ENCODE measurements around the gene LOXL1.

LOXL1 gene

DNA sequence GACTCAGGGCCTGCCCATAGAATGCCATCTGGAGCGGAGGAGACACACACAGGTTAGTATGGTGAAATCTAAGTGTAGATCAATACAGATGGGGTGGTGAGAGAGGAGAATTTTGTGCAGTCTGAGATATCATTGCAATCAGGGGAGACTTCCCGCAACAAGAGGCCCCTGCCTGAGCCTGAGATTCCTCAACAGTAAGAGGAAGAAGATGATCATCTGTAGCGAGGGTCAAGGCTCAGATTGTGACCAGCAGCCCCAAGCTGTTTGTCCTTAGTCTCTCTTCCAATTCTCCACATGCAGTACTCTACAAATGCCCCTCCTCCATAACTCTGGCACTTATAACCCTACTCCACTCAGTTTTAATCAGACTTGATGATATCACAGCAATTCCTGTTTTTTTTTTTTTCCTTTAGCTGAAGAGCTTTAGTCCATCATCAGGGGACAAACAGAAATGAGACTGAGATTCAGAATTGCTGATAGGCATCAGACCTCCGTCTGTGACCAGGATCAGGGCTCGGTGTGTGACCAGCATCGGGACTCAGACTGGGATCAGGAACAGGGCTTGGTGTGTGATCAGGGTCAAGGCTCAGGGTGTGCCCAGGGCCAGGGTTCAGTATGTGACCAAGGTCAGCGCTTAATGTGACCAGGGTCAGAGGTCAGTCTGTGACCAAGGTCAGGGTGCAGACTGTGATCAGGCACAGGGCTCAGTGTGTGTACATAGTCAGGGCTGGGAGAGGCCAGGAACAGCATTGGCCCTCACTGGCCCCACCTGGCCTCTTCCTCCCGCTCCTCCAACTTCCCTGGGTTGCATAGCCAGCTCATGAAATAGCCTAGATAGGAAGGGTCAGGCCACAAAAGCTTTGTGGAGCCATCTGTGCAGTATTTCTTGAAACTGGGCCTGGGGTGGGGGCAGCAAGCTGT lies 14.1 kb downstream of the LOXL1 start:
- no peak for DNase-seq

DNA sequence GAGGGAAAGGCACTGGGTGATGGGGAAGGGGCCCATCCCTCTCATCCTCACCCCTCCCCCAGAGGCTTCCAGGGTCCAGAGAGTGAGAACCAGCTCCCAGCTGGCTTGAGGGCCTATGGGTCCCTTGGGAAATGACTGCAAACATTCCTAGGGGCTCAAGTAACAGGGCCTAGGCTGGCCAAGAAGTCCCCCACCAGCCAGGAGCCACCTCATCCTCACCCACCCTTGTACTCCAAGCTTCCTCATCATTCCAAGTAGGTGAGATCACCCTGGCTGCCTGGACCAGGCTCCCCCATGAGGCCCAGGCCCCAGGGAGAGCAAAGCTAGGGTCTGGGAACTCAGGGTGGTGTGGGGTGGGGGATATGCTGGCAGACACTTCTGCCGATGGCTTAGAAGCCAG lies 14.8 kb downstream of the LOXL1 start:
- no peak for DNase-seq

DNA sequence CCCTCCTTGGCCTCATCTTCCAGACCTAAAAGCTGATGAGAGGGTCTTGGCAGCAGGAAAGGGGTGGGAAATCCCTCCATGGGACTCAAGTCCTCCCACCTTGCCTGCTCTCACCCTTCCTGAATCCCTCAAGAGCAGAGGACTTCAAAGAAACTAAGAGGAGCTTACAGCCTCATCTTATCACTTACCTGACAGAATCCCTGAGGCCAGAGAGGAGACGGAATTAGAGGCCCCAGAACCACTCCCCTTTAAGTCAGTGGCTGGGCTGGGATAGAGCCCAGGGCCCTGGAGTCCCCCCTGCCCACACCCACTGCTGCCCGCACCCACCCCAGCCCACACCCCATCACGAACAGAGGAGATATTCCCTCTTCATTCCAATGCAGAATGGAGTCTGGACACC lies 15.2 kb downstream of the LOXL1 start:
- no peak for DNase-seq

DNA sequence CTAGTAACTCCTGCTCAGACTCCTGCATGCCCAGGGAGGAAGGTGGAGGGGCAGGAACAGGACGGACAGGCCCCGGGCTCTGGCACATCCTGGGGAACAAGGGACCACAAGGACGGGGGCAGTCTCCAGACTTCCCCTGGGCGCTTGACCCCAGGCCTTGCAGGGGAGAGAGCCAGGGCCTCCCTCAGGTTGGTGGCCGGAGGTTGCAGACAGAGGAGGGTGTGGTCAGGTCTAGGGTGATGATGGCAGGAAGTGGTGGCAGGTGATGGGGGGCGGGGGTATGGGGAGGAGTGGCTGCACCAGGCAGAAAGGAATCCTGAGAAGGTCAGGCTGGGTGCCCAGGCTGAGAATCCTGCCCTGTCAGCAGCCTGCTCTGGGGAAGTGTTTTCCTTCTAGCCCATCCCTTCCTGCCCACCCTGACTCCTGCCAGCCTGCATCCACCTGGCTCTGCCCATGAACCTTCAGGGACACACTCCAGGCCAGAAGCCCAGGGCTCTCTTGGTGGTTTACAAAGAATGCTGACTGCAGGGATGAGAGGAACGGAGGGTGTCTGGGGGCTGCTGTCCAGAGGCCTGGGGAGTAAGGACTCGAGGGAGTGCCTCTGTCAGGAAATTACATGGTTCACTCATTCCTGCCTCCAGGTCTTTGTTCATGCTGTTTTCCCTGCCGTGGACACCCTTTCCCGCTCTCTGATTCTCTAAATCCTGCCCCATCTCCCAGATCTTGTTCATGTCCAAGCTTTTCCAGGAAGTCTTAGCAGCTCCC lies 15.8 kb downstream of the LOXL1 start:
- no peak for DNase-seq

DNA sequence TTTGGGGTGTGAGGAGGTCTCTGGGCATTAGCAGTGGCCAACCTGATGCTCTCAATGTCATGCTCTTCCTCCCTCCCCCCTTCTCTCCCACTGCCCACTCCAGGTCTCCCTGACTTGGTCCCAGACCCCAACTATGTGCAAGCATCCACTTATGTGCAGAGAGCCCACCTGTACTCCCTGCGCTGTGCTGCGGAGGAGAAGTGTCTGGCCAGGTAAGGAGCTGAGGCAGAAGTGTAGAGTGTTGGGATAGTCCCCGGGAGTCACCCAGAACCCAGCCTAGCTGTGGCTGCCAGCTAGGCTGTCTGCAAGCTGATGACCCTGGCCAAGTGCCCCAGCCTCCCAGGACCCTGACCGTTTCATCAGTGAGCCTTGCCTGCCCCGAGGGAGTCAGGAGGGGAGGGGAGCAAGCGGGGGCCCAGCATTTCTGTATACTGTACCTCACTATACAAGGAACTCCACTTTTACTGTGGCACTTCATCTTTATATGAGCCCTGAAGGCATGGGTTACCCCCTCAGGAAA lies 16.5 kb downstream of the LOXL1 start:
- DNase-seq: no peak

DNA sequence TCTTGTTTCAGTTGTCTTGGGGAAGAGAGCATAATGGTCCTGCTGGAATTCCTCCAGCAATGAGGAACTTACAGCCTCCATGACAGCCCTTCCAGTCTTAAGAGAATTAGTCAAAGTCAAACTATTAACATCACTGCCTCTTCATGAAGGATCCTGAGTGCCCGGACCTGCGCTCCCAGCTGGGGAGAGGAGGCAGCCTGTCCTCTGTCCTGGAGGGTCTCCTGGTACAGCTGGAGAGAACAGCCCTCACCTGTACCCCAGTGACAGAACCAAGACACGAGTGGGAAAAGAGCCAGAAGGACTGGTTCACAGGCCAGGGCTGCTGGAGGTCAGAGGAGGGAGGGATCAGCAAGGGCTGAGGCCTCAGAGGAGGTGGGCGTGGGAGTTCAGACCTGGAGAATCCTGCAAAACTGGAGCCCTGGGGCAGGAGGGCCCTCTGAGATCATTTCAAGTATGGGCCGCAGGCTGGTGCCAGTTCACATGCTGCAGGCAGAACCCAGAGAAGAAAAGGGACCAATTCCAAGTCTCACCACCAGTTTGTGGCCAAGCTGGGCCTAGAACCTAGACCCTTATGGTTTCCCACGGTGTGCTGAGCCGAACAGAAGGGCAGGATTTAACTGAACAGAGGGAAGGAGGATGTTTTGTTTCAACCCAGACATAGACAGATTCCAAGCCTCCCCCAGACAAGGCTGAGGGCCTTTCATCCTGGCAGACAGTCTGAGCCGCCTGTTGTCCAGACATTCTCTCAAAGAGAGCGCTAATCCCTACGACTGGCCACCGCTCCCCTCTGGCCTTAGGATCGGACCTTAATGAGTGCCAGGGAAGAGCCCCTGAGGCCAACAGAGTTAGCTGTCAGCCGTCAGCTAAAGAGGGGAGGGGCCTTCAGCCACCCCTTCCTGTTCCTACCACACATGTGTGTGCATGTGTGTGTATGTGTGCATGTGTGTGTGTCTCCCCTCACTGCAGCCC lies 18.2 kb downstream of the LOXL1 start:
- DNase-seq: peak; percentile 36

DNA sequence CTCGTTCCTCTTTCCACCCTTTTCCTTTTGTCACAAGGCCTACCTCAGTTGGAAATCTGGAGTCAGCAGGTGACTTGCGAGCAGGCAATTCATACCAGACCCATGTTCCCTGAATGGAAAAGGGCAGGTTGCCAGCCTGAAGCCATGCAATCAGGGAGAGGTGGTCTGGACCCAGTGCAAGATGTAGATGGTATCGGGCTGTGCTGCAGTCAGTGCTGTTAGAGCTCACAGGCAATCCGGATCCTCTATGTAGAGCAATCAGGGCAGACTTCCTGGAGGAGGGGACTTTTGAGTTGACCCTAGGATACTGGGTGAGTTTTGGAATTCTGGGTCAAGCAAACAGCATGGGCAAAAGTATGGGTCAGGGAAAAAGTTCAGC lies 18.9 kb downstream of the LOXL1 start:
- DNase-seq: no peak

DNA sequence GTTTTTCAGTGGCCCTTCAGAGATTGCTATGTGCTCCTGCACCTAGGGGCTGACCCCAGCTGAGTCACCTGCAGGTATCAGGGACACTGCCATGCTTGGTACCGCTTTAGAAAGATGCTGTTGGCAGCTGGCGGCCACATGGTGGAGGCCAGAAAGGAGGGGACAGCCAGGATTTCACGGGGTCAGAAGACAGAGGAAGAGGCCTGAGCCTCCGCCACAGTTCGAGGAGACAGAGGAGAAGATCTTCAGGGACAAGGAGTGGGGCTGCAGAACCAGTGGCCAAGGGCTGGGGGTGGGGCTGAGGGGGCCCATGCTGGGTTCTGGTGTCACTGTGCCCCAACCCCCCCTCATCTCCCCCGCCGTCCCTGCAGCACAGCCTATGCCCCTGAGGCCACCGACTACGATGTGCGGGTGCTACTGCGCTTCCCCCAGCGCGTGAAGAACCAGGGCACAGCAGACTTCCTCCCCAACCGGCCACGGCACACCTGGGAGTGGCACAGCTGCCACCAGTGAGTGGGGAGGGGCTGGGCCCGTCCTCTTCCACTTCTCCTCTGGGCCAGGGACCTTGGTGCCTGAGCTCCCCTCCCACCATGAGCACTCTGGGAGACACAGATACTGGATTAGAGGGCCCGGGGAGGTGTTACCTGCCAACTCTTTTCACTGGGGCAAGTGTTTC lies 19.9 kb downstream of the LOXL1 start:
- no peak for DNase-seq

DNA sequence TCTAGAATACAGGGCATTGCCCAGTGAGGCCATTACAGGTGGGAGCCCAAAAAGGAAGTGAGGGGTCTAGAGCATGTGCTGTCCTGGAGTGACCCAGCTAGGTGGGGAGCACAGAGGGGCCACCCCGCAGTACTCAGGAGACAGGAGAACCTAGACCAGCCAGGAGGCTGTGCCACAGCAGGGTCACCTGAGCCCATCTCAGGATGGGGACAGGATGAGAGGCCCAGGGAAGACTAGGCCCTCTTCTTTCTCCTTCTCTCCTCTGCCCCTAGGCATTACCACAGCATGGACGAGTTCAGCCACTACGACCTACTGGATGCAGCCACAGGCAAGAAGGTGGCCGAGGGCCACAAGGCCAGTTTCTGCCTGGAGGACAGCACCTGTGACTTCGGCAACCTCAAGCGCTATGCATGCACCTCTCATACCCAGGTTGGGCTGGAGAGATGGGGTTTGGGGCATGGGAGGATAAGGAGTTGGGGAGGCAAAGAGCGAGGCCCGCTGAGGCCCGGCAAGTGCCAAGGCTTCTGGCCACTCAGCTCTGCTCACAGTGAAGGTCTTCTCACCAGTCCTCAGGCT lies 20.6 kb downstream of the LOXL1 start:
- DNase-seq: no peak

DNA sequence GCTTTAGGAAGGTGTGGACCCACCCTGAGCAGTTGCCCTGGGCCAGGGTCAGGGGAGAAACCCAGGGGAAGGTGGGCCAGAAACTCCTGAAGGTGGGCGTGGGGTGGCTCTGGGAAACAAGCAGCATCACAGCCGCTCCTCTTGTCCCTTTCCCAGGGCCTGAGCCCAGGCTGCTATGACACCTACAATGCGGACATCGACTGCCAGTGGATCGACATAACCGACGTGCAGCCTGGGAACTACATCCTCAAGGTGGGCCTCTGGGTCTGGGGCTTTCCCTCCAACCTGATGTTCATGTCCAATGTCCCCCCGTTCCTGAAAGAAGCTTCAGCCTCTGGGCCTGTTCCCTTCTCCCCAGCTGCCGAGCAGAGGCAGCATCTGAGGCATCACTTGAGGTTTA lies 21.4 kb downstream of the LOXL1 start:
- DNase-seq: no peak

DNA sequence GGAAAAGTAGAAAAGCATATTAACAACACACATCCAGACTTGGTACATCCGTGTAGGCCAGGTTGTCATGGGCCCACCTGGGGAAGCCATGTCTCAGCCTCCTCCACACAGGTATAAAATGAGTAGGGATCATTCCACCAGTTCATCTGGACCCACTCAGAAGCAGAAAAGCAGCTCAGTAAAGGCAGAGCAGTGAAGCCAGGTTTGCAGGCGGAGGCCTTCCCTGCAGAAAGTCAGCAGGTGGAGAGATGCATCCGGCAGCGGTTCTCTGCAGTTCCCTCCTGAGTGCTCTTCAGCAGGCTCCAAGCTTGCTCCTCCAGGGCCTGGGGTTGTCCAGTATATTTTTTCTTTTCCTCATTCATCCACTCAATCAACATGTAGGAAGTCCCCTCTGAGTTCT lies 22.1 kb downstream of the LOXL1 start:
- no peak for DNase-seq

DNA sequence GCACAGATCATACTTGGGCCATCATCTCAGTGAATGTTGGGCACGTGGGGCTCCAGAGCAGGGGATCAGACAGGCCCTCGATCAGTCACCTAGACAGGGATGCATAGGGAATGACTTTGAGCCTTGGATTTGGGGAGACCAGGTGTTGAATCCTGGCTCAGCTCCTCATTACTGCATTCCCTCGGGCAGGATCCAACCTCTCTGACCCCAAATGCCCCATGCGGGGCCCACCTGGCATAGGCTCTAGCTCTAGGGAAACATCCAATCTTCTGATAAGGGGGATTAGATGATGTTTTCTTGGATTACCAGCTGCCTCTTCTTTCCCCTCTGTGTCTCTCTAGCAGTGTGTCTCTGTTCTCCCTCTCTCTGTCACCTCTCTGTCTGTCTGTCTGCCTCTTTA lies 22.7 kb downstream of the LOXL1 start:
- DNase-seq: no peak

DNA sequence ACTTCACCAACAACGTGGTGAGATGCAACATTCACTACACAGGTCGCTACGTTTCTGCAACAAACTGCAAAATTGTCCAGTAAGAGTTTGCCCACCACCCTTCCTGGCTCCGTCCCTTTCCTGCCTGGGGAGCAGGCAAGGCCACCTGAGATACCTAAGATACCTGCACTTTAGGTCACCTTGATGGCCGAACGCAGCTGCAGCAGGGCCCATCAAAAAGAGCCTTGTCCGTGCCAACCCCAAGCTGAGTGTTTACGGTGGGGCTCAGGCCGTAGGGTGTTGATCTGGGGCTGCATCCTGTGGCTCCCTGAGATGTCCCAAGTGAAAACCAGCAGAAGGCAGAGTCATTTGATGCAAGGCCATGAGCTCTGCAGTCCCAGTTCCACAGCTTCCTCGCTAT lies 23.2 kb downstream of the LOXL1 start:
- DNase-seq: no peak

DNA sequence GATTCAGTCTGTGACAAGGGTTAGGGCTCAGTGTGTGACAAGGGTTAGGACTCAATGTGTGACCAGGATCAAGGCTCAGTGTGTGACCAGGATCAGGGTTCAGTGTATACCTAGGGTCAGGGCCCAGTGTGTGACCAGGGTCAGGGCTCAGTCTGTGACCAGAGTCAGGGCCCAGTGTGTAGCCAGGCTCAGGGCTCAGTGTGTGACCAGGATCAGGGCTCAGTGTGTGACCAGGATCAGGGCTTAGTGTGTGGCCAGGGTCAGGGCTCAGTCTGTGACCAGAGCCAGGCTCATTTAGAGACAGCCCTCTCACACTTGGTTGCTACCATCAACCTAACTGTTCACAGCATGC lies 24.2 kb downstream of the LOXL1 start:
- no peak for DNase-seq

DNA sequence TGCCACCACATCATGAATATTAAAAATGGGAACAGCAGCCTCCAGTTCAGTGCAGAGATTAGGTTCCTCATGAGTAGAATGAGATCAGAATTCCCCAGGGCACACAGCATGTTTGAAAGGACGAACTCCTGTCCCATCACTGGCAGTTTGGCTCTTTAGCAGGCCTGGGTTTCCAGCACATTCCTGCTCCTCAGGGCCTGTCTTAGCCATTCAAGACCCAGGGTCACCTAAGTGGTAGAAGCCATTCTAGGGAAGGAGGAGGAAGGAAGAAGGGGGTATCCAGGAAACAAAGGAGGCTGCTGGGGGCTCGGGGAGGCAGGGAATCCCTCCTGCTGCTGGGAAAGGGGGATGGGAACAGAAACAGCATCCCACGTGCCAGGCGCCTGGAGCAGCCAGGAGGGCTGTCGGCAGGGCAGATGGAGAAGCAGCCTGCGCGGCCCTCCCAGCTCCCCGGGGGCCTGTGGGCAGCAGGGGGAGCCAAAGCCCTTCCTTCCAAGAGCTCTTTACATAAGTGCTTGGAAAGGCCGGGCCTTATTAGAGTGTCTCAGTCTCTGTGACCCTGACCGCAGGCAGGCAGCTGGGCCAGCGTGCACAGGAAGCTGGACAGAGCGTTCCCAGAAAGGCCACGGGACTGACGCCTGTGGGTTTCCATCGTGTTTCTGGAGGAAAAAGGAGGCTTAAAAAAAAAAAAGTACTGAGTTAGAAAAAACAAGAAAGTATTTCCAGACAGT lies 24.7 kb downstream of the LOXL1 start:
- peak; percentile 96 for DNase-seq

DNA sequence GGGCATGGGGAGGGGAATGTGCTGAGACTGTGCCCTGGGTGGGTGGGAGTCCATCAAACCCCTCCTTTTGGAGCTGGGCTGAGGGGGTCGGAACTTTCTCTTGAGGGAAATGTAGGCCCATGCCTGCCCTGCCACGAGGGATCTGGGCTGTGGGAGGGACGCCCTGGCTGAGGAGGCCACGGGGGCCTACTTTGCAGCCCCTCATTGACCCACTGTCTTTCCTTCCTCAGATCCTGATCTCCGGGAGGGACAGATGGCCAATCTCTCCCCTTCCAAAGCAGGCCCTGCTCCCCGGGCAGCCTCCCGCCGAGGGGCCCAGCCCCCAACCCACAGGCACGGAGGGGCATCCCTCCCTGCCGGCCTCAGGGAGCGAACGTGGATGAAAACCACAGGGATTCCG lies 25.3 kb downstream of the LOXL1 start:
- DNase-seq: no peak

DNA sequence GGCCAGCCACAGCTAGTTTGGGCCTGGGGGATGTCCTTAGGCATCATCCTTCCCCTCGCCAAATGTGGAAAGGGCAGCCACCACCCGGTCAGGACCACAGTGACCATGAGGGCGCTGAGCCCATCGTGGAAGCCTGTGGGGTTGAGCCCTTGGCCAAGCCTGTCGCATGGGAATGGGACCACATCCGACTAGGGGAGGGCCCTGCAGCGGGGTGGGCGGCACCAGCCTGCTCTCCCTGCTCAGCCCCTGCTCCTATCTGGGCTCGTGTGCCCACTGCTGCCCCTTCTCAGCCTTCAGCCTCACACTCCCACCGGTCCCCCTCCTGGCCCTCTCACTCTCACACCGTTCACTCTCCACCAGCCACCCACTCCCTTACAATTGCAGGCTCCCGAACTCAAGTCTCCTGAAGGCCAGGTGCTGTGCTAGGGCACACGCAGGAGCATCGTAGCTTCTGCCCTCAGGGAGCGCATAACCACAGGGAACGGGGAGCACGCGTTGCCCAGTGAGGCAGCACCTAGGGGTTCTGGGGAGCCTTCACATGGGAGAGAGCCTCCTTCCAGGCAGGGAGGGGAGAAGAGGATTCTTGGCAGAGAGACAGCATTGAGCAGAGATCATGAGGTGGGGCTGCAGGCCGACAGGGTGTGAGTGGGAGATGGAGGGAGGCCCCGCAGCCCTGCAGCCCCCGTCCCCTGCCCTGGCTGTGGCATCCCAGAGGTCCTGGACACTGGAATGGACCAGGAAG lies 26.1 kb downstream of the LOXL1 start:
- DNase-seq: no peak

DNA sequence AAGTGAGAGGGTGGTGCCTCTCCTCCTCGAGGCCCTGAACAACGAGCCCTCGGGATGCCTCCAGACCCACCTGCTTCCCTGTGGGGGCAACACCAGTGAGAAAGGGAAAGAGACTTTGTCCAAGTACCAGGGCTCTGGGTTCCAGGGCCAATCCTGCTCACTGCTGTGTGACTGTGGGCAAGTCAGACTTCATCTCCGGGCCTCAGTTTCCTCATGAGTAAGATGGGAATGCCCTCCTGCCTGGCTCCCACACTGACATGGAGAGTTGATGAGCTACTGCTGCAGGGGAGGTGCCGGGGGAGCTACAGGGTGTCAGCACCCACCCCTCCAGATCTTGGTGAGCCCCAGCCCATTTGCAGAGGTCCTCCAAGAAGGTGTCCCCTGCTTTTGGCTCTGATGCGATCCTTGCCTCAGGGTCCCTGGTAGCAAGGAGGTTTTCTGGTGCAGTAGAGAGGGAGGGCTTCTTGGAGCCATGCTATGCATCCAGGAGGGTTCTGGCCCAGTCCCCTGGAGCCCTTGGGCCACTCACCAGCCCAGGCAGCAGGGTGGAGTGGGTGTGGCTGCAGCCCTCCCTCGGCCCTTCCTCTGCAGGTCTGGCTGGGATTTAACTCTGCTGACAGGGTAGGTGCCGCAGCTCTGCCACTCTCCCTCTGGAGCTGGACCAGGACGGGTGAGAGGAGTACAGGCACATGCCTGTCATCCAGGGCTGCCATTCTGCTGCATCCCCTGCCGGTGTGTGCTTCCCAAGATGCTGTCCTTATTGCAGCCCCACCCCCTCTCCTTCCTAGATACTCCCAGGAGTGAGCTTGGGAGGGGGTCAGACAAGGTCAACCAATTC lies 26.9 kb downstream of the LOXL1 start:
- no peak for DNase-seq
